Naive thymus-derived CD4-positive, alpha-beta T cell (primary cell): ENCODE results near the gene C19orf18. TPM values are rescaled to one million over a fixed set of nuclear protein-coding genes. Genes with fewer than 3 reads are reported as not detected.

Experiments
- ATAC-seq: fragments of 150-1000 bp; cut with Tn5 transposase; 2 replicates; pipeline ENCODE4 v1.10.0; 2021; ENCODE audit warnings: mild to moderate bottlenecking, moderate library complexity
- CTCF ChIA-PET: fragments of 350-600 bp; sonication (Branson Sonifier 250); formaldehyde crosslinking; loops from one replicate; lab custom pipeline; 2021; ENCODE audit warnings: antibody characterized with exemption; lab: Charles Lee
- POLR2A ChIA-PET: fragments of 350-600 bp; sonication (Branson Sonifier 250); formaldehyde crosslinking; loops from one replicate; lab custom pipeline; 2021; ENCODE audit warnings: antibody characterized with exemption, inconsistent platforms; lab: Charles Lee
- DNase-seq, 9 donors: peaks; one replicate each; pipeline versions ENCODE4 v3.0.0 to v3.0.0-alpha.2; 2020 to 2022; ENCODE audit warnings: mixed read lengths in 1 of 9
- H3K27ac ChIP-seq: one replicate; pipeline ENCODE4 v1.7.0; 2013; ENCODE audit warnings: mild to moderate bottlenecking, low read depth, low read length, moderate library complexity
- H3K27me3 ChIP-seq, 2 donors: one replicate each; pipeline ENCODE4 v1.7.0; 2013; ENCODE audit warnings: low read length in 2 of 2, mild to moderate bottlenecking in 2 of 2, moderate library complexity in 2 of 2; ENCODE audit not compliant: control insufficient read depth in 2 of 2, insufficient read depth in 2 of 2
- H3K36me3 ChIP-seq, 3 experiments: 1 replicate in 2 of 3; 2 replicates in 1 of 3; pipeline ENCODE4 v1.7.0; 2013; ENCODE audit warnings: low read length in 3 of 3, mild to moderate bottlenecking in 3 of 3, moderate library complexity in 1 of 3; ENCODE audit not compliant: insufficient read depth in 3 of 3, control insufficient read depth in 2 of 3
- H3K4me1 ChIP-seq, 2 donors: one replicate each; pipeline ENCODE4 v1.7.0; 2013; ENCODE audit warnings: low read length in 2 of 2, mild to moderate bottlenecking in 2 of 2, moderate library complexity in 1 of 2; ENCODE audit not compliant: control insufficient read depth in 2 of 2, insufficient read depth in 2 of 2
- H3K4me3 ChIP-seq: 2 replicates; pipeline ENCODE4 v1.7.0; 2013; ENCODE audit warnings: mild to moderate bottlenecking, low read length
- H3K9me3 ChIP-seq, 3 experiments: 1 replicate in 2 of 3; 2 replicates in 1 of 3; pipeline ENCODE4 v1.7.0; 2013; ENCODE audit warnings: low read length in 3 of 3; ENCODE audit not compliant: control insufficient read depth in 2 of 3
- H3K27ac Mint-ChIP-seq, 9 donors: one replicate each; pipeline ENCODE4 v1.8.0; 2020 to 2022; ENCODE audit warnings: mixed read lengths in 9 of 9, mild to moderate bottlenecking in 8 of 9, moderate library complexity in 5 of 9, inconsistent platforms in 2 of 9
- H3K27me3 Mint-ChIP-seq, 5 donors: one replicate each; pipeline ENCODE4 v1.8.0; 2021 to 2022; ENCODE audit warnings: mixed read lengths in 5 of 5, mild to moderate bottlenecking in 1 of 5
- H3K36me3 Mint-ChIP-seq, 5 donors: one replicate each; pipeline ENCODE4 v1.8.0; 2020 to 2022; ENCODE audit warnings: mixed read lengths in 5 of 5, mild to moderate bottlenecking in 3 of 5, inconsistent platforms in 1 of 5
- H3K4me1 Mint-ChIP-seq, 7 donors: one replicate each; pipeline ENCODE4 v1.8.0; 2020 to 2022; ENCODE audit warnings: mixed read lengths in 7 of 7, mild to moderate bottlenecking in 3 of 7, inconsistent platforms in 1 of 7
- H3K4me3 Mint-ChIP-seq, 10 donors: one replicate each; pipeline ENCODE4 v1.8.0; 2020 to 2022; ENCODE audit warnings: mild to moderate bottlenecking in 10 of 10, mixed read lengths in 10 of 10, moderate library complexity in 6 of 10, inconsistent platforms in 2 of 10
- H3K9me3 Mint-ChIP-seq, 11 donors: one replicate each; pipeline ENCODE4 v1.8.0; 2020 to 2022; ENCODE audit warnings: mixed read lengths in 11 of 11, mild to moderate bottlenecking in 4 of 11, inconsistent platforms in 1 of 11, moderate library complexity in 1 of 11
- intact Hi-C, 2 donors: fragments of 100-400 bp; cut with micrococcal nuclease; formaldehyde crosslinking; loops; one replicate each; pipeline ENCODE4 v1.15.1; 2023
- polyA plus RNA-seq, 2 donors: library from polyadenylated mRNA; unstranded; fragments of 300-500 nt; fragmentation: Illumina TruSeq; gene quantifications; one replicate each; pipeline ENCODE4 v1.2.3, GENCODE V29; 2021
- total RNA-seq, 6 experiments: library from RNA in 5 of 6; stranded (reverse) in 5 of 6; gene quantifications; 1 replicate in 5 of 6; 2 replicates in 1 of 6; pipeline ENCODE4 v1.2.3 and lab custom pipeline; 2021 to 2026

The C19orf18 gene
- total and polyA plus RNA-seq, 7 experiments from 2014 or later: 0.44 to 2.0 (median 1.5) TPM; not detected in 3

DNA sequence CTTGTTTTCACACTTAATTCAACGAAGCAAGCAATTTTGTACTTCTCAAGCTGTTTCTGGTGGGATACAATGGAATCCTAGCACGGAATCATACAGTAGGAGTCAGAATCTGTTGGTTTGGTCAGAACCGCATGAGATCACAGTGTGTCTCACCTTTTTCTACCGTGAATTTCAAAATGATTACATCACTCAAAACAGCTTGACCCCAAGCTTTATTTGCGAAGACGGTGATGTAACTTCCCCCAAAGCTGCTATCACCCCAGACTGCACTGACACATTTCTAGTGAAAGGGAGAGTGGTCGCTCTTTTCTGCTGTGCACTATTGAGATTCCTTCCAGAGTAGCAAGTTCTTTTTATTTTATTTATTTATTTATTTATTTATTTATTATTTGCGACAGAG lies 9.6 kb downstream of the C19orf18 start:
- intact Hi-C loops: no loop called here
- H3K9me3 ChIP-seq: peaks cover 5 to 62% (median 8%) of the 10 kb centered on the region in 3 experiments

DNA sequence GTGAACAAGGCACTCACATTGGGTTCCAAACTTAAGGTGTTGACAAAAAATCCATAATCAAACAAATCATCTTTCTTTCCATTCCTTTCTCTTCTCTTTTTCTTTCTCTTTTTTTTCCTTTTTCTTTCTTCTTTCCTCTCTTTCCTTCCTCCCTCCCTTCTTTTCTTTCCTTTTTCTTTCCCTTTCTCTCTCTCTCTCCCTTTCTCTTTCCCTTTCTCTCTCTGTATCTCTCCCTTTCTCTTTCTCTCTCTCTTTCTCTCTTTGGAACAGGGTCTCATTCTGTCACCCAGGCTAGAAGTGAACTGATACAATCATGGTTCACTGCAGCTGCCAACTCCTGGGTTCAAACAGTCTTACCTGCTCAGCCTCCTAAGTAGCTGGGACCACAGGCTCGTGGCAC lies 12.5 kb downstream of the C19orf18 start:
- no peaks in the 10 kb centered on the region for H3K4me1 Mint-ChIP-seq
- H3K27me3 ChIP-seq: no peaks in the 10 kb centered on the region
- no peaks in the 10 kb centered on the region for H3K4me1 ChIP-seq
- no peak overlapping the region for H3K27ac Mint-ChIP-seq
- no peaks in the 10 kb centered on the region for H3K36me3 ChIP-seq
- peaks cover 0 to 3% (median 0%) of the 10 kb centered on the region in 5 donors for H3K27me3 Mint-ChIP-seq
- H3K27ac ChIP-seq: no peak overlapping the region
- ATAC-seq (no peak), DNase-seq (no peak)
- H3K9me3 Mint-ChIP-seq: peaks cover 7 to 79% (median 41%) of the 10 kb centered on the region in 11 donors
- intact Hi-C loops: no loop called here
- no peak overlapping the region for H3K4me3 ChIP-seq
- CTCF ChIA-PET: interaction anchor here (0.6 to 0.7 kb wide), 2 partner anchors 14 to 793 kb away, joined by 3 read pairs; no protein-coding TSS in a partner anchor
- H3K4me3 Mint-ChIP-seq: no peak overlapping the region
- H3K36me3 Mint-ChIP-seq: peaks cover 10 to 35% (median 21%) of the 10 kb centered on the region in 5 donors
- H3K9me3 ChIP-seq: peaks cover 0 to 56% (median 8%) of the 10 kb centered on the region in 3 experiments
- POLR2A ChIA-PET: no interaction called here

More for the DNA sequence above, 9.6 kb downstream of the C19orf18 start:
- H3K27me3 ChIP-seq: no peaks in the 10 kb centered on the region
- no peak overlapping the region for H3K27ac Mint-ChIP-seq
- DNase-seq (no peak), ATAC-seq (no peak)
- H3K9me3 Mint-ChIP-seq: peaks cover 14 to 78% (median 51%) of the 10 kb centered on the region in 11 donors
- H3K4me3 ChIP-seq: no peak overlapping the region
- ChIA-PET POLR2A (no interaction called here), CTCF (no interaction called here)
- no peaks in the 10 kb centered on the region for H3K36me3 ChIP-seq
- no peaks in the 10 kb centered on the region for H3K4me1 Mint-ChIP-seq
- no peaks in the 10 kb centered on the region for H3K4me1 ChIP-seq
- H3K27ac ChIP-seq: no peak overlapping the region
- no peak overlapping the region for H3K4me3 Mint-ChIP-seq
- peaks cover 8 to 33% (median 23%) of the 10 kb centered on the region in 5 donors for H3K36me3 Mint-ChIP-seq
- H3K27me3 Mint-ChIP-seq: no peaks in the 10 kb centered on the region

- Mint-ChIP-seq H3K27ac (no peak overlapping the region), H3K4me3 (no peak overlapping the region), H3K27me3 (peaks cover 0 to 14% (median 3%) of the 10 kb centered on the region in 5 donors), H3K9me3 (peaks cover 12 to 79% (median 43%) of the 10 kb centered on the region in 11 donors), H3K36me3 (peaks cover 2 to 43% (median 13%) of the 10 kb centered on the region in 5 donors), H3K4me1 (no peaks in the 10 kb centered on the region)
- no peaks in the 10 kb centered on the region for H3K4me1 ChIP-seq
- H3K27me3 ChIP-seq: no peaks in the 10 kb centered on the region
- H3K36me3 ChIP-seq: no peaks in the 10 kb centered on the region
- H3K27ac ChIP-seq: no peak overlapping the region
- POLR2A ChIA-PET: no interaction called here
- no peak overlapping the region for H3K4me3 ChIP-seq
- DNase-seq: no peak
- no peak for ATAC-seq
- CTCF ChIA-PET: no interaction called here
- intact Hi-C loops: no loop called here
- peaks cover 0 to 36% (median 0%) of the 10 kb centered on the region in 3 experiments for H3K9me3 ChIP-seq
These were observed 19.3 kb downstream of the C19orf18 start for GRCh38 chr19:57954996-57955395.

DNA sequence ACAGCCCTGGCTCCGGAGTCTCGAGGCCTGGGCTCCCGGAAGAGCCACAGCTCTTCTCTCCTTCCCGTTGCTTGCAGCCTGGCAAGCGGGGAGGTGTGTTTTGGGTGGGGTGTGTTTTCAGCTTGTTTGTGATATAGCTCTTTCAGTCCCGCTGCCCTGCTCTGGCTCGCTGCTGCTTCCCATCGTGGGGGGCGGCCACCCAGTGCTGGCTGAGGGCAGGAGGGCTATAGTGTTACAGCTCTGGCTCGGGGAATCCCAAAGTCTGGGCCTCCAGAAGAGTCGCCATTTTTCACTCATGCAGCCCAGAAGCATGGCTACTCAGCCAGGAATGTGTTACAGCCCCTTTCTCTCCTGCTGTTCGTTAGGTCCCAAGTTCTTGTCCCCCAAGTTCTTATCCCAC lies 24.6 kb downstream of the C19orf18 start:
- peak overlapping the region in 1 of 10 donors; percentile 34 for H3K4me3 Mint-ChIP-seq

GRCh38 chr19:57949296-57949695 lies 25.0 kb downstream of the C19orf18 start:
- CTCF ChIA-PET: no interaction called here
- peaks cover 0 to 8% (median 0%) of the 10 kb centered on the region in 5 donors for H3K27me3 Mint-ChIP-seq
- ATAC-seq (no peak), DNase-seq (no peak)
- H3K4me1 Mint-ChIP-seq: peaks cover 10 to 23% (median 21%) of the 10 kb centered on the region in 7 donors
- H3K4me1 ChIP-seq: peaks cover 6 to 9% of the 10 kb centered on the region in 2 donors
- H3K36me3 Mint-ChIP-seq: peaks cover 19 to 44% (median 25%) of the 10 kb centered on the region in 5 donors
- no peak overlapping the region for H3K4me3 Mint-ChIP-seq
- H3K27ac Mint-ChIP-seq: no peak overlapping the region
- no peaks in the 10 kb centered on the region for H3K27me3 ChIP-seq
- intact Hi-C loops: loop anchor here in 1 of 2 donors (5.0 kb wide), 3 partner anchors 102 to 587 kb away; partner anchors contain the start of genes TRAPPC2B, ZNF547, ZNF587 and ZNF776
- peaks cover 15 to 73% (median 37%) of the 10 kb centered on the region in 11 donors for H3K9me3 Mint-ChIP-seq
- POLR2A ChIA-PET: interaction anchor here (0.6 kb wide), 1 partner anchor 17 kb away, joined by 5 read pairs; no protein-coding TSS in a partner anchor
- H3K27ac ChIP-seq: no peak overlapping the region
- peaks cover 0 to 36% (median 10%) of the 10 kb centered on the region in 3 experiments for H3K9me3 ChIP-seq
- H3K4me3 ChIP-seq: no peak overlapping the region
- peaks cover 0 to 13% (median under 1%) of the 10 kb centered on the region in 3 experiments for H3K36me3 ChIP-seq

More for the DNA sequence above, 24.6 kb downstream of the C19orf18 start:
- ATAC-seq: no peak
- intact Hi-C loops: loop anchor here in 1 of 2 donors (5.0 kb wide), 3 partner anchors 102 to 587 kb away; partner anchors contain the start of genes TRAPPC2B, ZNF547, ZNF587 and ZNF776
- Histone ChIP-seq H3K9me3 (peaks cover 0 to 35% (median 8%) of the 10 kb centered on the region in 3 experiments), H3K27ac (no peak overlapping the region), H3K4me1 (peaks cover 6 to 9% of the 10 kb centered on the region in 2 donors), H3K4me3 (no peak overlapping the region), H3K36me3 (peaks cover 0 to 10% (median 0%) of the 10 kb centered on the region in 3 experiments), H3K27me3 (no peaks in the 10 kb centered on the region)
- DNase-seq: no peak
- Mint-ChIP-seq H3K27me3 (peaks cover 0 to 12% (median 0%) of the 10 kb centered on the region in 5 donors), H3K4me1 (peaks cover 10 to 23% (median 21%) of the 10 kb centered on the region in 7 donors), H3K27ac (no peak overlapping the region), H3K9me3 (peaks cover 19 to 73% (median 40%) of the 10 kb centered on the region in 11 donors), H3K36me3 (peaks cover 15 to 44% (median 21%) of the 10 kb centered on the region in 5 donors)
- POLR2A ChIA-PET: interaction anchor here (0.6 kb wide), 1 partner anchor 17 kb away, joined by 5 read pairs; no protein-coding TSS in a partner anchor
- CTCF ChIA-PET: no interaction called here

DNA sequence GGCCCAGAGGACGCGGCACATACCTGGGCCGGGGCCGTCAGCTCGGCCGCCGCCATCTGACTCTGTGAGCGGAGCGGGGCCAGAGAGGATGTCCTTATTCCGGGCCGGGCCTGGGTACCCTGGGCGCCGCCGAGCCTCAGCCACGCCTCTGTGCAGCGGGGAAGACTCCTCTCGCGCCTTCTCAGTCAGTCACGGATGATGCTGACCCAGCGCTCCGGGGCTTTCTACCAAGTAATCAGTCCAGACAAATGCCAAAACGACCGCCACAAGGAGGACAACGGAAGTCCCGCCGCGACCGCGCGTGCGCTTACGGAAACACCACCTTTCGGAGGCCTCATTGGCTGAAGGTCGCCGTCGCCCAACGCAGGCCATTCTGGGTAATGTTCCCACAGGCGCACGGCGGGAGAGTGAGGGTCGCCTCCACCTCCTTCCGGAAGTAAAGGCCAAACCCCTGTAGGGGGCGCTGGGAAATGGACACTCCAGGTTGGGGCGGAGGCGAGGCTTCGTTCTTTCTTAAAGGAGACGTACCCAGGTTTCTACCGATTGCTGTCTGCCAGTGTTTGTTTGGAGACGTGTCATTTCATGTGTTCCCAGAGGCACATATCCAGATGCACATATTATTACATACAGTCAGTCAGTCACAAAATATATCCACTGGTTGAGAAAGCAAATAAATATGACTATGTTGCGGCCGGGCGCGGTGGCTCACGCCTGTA lies 26.8 kb downstream of the C19orf18 start, which contains the start of gene ZNF256:
ZNF256 (minus strand) TSS at position 288 of the 716 bp plus-strand sequence; CDS start at position 56, 232 bp downstream.
- H3K4me3 Mint-ChIP-seq: peak within 1 kb of the TSS; percentile 89 to 97 (median 95)
- H3K27ac Mint-ChIP-seq: peak within 1 kb of the TSS; percentile 83 to 97 (median 92)
- peaks cover 18 to 74% (median 45%) of the 10 kb centered on the region in 11 donors for H3K9me3 Mint-ChIP-seq
- Histone ChIP-seq H3K27me3 (no peaks in the 10 kb centered on the region), H3K4me3 (peak within 1 kb of the TSS; percentile 71), H3K27ac (peak within 1 kb of the TSS; percentile 80), H3K36me3 (peaks cover 8 to 31% (median 15%) of the 10 kb centered on the region in 3 experiments), H3K4me1 (peaks cover 6 to 9% of the 10 kb centered on the region in 2 donors), H3K9me3 (peaks cover 4 to 44% (median 27%) of the 10 kb centered on the region in 3 experiments)
- peaks cover 36 to 51% (median 42%) of the 10 kb centered on the region in 5 donors for H3K36me3 Mint-ChIP-seq
- H3K4me1 Mint-ChIP-seq: peaks cover 10 to 28% (median 21%) of the 10 kb centered on the region in 7 donors
- ATAC-seq: peak; percentile 97
- H3K27me3 Mint-ChIP-seq: peaks cover 0 to 4% (median 0%) of the 10 kb centered on the region in 5 donors
- peak; percentile 55 to 85 (median 77) for DNase-seq
- POLR2A ChIA-PET: interaction anchor here (0.5 to 0.7 kb wide), 2 partner anchors 220 to 364 kb away, joined by 3 read pairs; no protein-coding TSS in a partner anchor
- CTCF ChIA-PET: interaction anchor here (0.7 kb wide), 1 partner anchor 14 kb away, joined by 3 read pairs; no protein-coding TSS in a partner anchor
- intact Hi-C loops: loop anchor here (1.0 to 5.0 kb wide), 14 partner anchors 12 to 707 kb away; partner anchors contain the start of genes ZNF417 (in 2 of the 2), ZNF606 (in 2 of the 2), TRAPPC2B (in 1 of the 2) and ZNF17 (in 1 of the 2)
